Panc1 (cell line): ENCODE measurements around the gene SGSH. TPM values are rescaled to one million over a fixed set of nuclear protein-coding genes. Genes with fewer than 3 reads are reported as not detected.

ENCODE experiments used
- ATAC-seq: fragments of 200-7000 bp; cut with Tn5 transposase; 2 replicates; pipeline ENCODE4 v1.9.1; 2020; ENCODE audit warnings: mild to moderate bottlenecking, moderate library complexity
- BruUV-seq: library from RNA; stranded (reverse); fragments of 400-500 nt; replicated peaks from 2 replicates; lab custom pipeline; 2021; lab: Mats Ljungman, UMichigan
- CTCF ChIA-PET: fragments of 300-600 bp; sonication (Branson Sonifier 250); formaldehyde crosslinking; loops from one replicate; lab custom pipeline; 2022; ENCODE audit warnings: antibody characterized with exemption; lab: Charles Lee
- POLR2A ChIA-PET: fragments of 300-600 bp; sonication (Branson Sonifier 250); formaldehyde crosslinking; loops from one replicate; lab custom pipeline; 2022; ENCODE audit warnings: antibody characterized with exemption; lab: Charles Lee
- DNase-seq: peaks from one replicate; pipeline ENCODE4 v3.0.0-alpha.2; 2010; ENCODE audit warnings: low read depth, low spot score
- H3K27ac ChIP-seq: 2 replicates; pipeline ENCODE4 v1.5.1; 2011; ENCODE audit warnings: mild to moderate bottlenecking, low read length, inconsistent platforms
- H3K27me3 ChIP-seq: fragments of 200-500 bp; sonication (Bioruptor generic); 2 replicates; pipeline ENCODE4 v1.6.0; 2014; ENCODE audit warnings: low read length, inconsistent platforms; ENCODE audit not compliant: control insufficient read depth, insufficient read depth
- H3K36me3 ChIP-seq: fragments of 200-500 bp; sonication (Bioruptor generic); 2 replicates; pipeline ENCODE4 v1.5.1; 2014; ENCODE audit warnings: inconsistent platforms, mild to moderate bottlenecking, low read length, moderate library complexity; ENCODE audit not compliant: control insufficient read depth, insufficient read depth
- H3K4me1 ChIP-seq: 2 replicates; pipeline ENCODE4 v1.5.1; 2011; ENCODE audit warnings: inconsistent platforms, mild to moderate bottlenecking, low read length, moderate library complexity; ENCODE audit not compliant: control insufficient read depth, insufficient read depth
- H3K4me3 ChIP-seq, 2 experiments: 2 replicates each; pipeline ENCODE4 v1.5.1; 2011 to 2012; ENCODE audit warnings: low read depth in 2 of 2, low read length in 2 of 2, mild to moderate bottlenecking in 2 of 2, inconsistent platforms in 1 of 2, moderate library complexity in 1 of 2
- H3K9me3 ChIP-seq: fragments of 200-500 bp; sonication (Bioruptor generic); 2 replicates; pipeline ENCODE4 v1.5.1; 2014; ENCODE audit warnings: low read depth, mild to moderate bottlenecking, inconsistent platforms, low read length, moderate library complexity; ENCODE audit not compliant: control insufficient read depth, insufficient read depth
- POLR2AphosphoS5 ChIP-seq: IDR thresholded peaks from 2 replicates; pipeline ENCODE4 v1.6.1; 2012; ENCODE audit warnings: mild to moderate bottlenecking, low read depth, low read length, moderate library complexity
- SIN3A ChIP-seq: IDR thresholded peaks from 2 replicates; pipeline ENCODE4 v1.6.1; 2012; ENCODE audit warnings: low read depth, mild to moderate bottlenecking, low read length, moderate library complexity, borderline replicate concordance; ENCODE audit not compliant: insufficient read depth
- TCF7L2 ChIP-seq: IDR thresholded peaks from 2 replicates; pipeline ENCODE4 v1.6.1; 2011; ENCODE audit warnings: mild to moderate bottlenecking, low read depth, low read length, inconsistent platforms
- in situ Hi-C: cut with HindIII; loops from 2 replicates; pipeline ENCODE4 v1.10.0; 2016; ENCODE audit warnings: low sequenced_read_pairs, low pct_unique_long_range_greater_than_20kb
- intact Hi-C: fragments of 100-400 bp; cut with micrococcal nuclease; formaldehyde crosslinking; loops from one replicate; pipeline ENCODE4 v1.10.0; 2022; ENCODE audit not compliant: unreplicated experiment
- total RNA-seq: library from RNA; stranded (reverse); gene quantifications from one replicate; pipeline ENCODE4 v1.2.1, GENCODE V29; 2021; ENCODE audit not compliant: unreplicated experiment
- TF ChIP-seq, protein P1 (sequence below): fragments of 450-650 bp; IDR thresholded peaks from 2 replicates; pipeline ENCODE4 v1.5.1; 2017; ENCODE audit warnings: mild to moderate bottlenecking
- TF ChIP-seq, protein P2 (sequence below), 2 experiments: IDR thresholded peaks; 2 replicates each; pipeline ENCODE4 v1.6.1; 2011 to 2012; ENCODE audit warnings: low read depth in 2 of 2, control low read depth in 1 of 2, low read length in 1 of 2, mild to moderate bottlenecking in 1 of 2, moderate library complexity in 1 of 2; ENCODE audit not compliant: insufficient read depth in 1 of 2

SGSH gene
- total RNA-seq, 1 experiment from 2014 or later: 70.2 TPM

- Histone ChIP-seq H3K9me3 (no peaks in the 10 kb centered on the region), H3K27ac (peak overlapping the region; percentile 82), H3K4me1 (peaks cover 14% of the 10 kb centered on the region), H3K36me3 (no peaks in the 10 kb centered on the region; the same call in 1 of the 2 replicates), H3K4me3 (peak overlapping the region; percentile 74 to 97), H3K27me3 (no peaks in the 10 kb centered on the region)
- ATAC-seq (no peak), DNase-seq (no peak)
- intact Hi-C loops: no loop called here
- TF ChIP-seq SIN3A (no peak), TCF7L2 (peak; percentile 16; the same call in 1 of the 2 replicates), POLR2AphosphoS5 (no peak)
- TF ChIP-seq, protein P1, sequence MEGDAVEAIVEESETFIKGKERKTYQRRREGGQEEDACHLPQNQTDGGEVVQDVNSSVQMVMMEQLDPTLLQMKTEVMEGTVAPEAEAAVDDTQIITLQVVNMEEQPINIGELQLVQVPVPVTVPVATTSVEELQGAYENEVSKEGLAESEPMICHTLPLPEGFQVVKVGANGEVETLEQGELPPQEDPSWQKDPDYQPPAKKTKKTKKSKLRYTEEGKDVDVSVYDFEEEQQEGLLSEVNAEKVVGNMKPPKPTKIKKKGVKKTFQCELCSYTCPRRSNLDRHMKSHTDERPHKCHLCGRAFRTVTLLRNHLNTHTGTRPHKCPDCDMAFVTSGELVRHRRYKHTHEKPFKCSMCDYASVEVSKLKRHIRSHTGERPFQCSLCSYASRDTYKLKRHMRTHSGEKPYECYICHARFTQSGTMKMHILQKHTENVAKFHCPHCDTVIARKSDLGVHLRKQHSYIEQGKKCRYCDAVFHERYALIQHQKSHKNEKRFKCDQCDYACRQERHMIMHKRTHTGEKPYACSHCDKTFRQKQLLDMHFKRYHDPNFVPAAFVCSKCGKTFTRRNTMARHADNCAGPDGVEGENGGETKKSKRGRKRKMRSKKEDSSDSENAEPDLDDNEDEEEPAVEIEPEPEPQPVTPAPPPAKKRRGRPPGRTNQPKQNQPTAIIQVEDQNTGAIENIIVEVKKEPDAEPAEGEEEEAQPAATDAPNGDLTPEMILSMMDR: no peak
- TF ChIP-seq, protein P2, sequence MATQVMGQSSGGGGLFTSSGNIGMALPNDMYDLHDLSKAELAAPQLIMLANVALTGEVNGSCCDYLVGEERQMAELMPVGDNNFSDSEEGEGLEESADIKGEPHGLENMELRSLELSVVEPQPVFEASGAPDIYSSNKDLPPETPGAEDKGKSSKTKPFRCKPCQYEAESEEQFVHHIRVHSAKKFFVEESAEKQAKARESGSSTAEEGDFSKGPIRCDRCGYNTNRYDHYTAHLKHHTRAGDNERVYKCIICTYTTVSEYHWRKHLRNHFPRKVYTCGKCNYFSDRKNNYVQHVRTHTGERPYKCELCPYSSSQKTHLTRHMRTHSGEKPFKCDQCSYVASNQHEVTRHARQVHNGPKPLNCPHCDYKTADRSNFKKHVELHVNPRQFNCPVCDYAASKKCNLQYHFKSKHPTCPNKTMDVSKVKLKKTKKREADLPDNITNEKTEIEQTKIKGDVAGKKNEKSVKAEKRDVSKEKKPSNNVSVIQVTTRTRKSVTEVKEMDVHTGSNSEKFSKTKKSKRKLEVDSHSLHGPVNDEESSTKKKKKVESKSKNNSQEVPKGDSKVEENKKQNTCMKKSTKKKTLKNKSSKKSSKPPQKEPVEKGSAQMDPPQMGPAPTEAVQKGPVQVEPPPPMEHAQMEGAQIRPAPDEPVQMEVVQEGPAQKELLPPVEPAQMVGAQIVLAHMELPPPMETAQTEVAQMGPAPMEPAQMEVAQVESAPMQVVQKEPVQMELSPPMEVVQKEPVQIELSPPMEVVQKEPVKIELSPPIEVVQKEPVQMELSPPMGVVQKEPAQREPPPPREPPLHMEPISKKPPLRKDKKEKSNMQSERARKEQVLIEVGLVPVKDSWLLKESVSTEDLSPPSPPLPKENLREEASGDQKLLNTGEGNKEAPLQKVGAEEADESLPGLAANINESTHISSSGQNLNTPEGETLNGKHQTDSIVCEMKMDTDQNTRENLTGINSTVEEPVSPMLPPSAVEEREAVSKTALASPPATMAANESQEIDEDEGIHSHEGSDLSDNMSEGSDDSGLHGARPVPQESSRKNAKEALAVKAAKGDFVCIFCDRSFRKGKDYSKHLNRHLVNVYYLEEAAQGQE (IDR thresholded peaks at IDR 0.05; ENCODE audit: insufficient read depth in 1 of 2, low read depth in 2 of 2, low read length in 1 of 2): no peak
- in situ Hi-C loops: no loop called here
- BruUV-seq: no TSS peak
- CTCF ChIA-PET: no interaction called here
- POLR2A ChIA-PET: interaction anchor here (0.7 kb wide), 1 partner anchor 17 kb away, joined by 5 read pairs; no protein-coding TSS in a partner anchor
These were observed 1.4 kb upstream of the SGSH start for GRCh38 chr17:80221351-80222105.

DNA sequence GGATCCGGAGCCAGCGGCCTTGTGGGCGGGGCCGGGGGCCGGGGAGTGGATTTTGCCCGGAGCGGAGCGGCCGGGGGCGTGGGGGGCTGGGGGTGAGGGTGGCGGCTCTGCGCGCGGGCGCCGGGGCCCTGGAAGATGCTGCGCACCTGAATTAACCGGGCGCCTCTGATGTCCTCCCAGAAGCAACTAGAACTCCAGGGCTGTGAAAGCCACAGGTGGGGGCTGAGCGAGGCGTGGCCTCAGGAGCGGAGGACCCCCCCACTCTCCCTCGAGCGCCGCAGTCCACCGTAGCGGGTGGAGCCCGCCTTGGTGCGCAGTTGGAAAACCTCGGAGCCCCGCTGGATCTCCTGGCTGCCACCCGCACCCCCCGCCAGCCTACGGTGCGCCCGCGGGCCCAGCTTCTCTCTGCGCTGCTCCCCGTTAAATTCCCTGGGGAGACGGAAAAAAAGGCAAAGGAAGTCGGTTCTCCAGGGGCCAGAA, 643 bp upstream of the SGSH start:
- in situ Hi-C loops (no loop called here), intact Hi-C loops (no loop called here)
- no peak for DNase-seq
- peak overlapping the region; percentile 82 for H3K27ac ChIP-seq
- no peaks in the 10 kb centered on the region; the same call in 1 of the 2 replicates for H3K36me3 ChIP-seq
- peak; percentile 63 for ATAC-seq
- no TSS peak for BruUV-seq
- peak overlapping the region; percentile 74 to 97 for H3K4me3 ChIP-seq
- TF ChIP-seq TCF7L2: no peak
- TF ChIP-seq SIN3A: no peak
- no peak for TF ChIP-seq POLR2AphosphoS5
- TF ChIP-seq, protein P1: no peak
- TF ChIP-seq, protein P2 (IDR thresholded peaks at IDR 0.05; ENCODE audit: insufficient read depth in 1 of 2, low read depth in 2 of 2, low read length in 1 of 2): no peak
- CTCF ChIA-PET: no interaction called here
- H3K27me3 ChIP-seq: no peaks in the 10 kb centered on the region
- no peaks in the 10 kb centered on the region for H3K9me3 ChIP-seq
- peaks cover 14% of the 10 kb centered on the region for H3K4me1 ChIP-seq
- POLR2A ChIA-PET: no interaction called here
